ENCODE measurements around the gene CCSER2.

GRCh38 chr10:84511106-84511505 lies 182.7 kb downstream of the CCSER2 start:
- no peak for TF ChIP-seq CTCF (IDR thresholded peaks at IDR 0.05)
- TF ChIP-seq POLR2A (IDR thresholded peaks at IDR 0.05) = no peak

All from adrenal gland (tissue), 5 donors.